BJ (cell line): Measurements from ENCODE around the gene CHKA. TPM values are rescaled to one million over a fixed set of nuclear protein-coding genes. Genes with fewer than 3 reads are reported as not detected.

Experiments
- CTCF ChIA-PET: fragments of 350-600 bp; formaldehyde crosslinking; extraction: SDS; loops from one replicate; lab custom pipeline; 2021; ENCODE audit warnings: antibody characterized with exemption, inconsistent platforms; lab: Yijun Ruan, JAX
- POLR2A ChIA-PET: fragments of 300-600 bp; sonication (Branson Sonifier 250); formaldehyde crosslinking; extraction: SDS; loops from one replicate; lab custom pipeline; 2021; ENCODE audit warnings: antibody characterized with exemption; lab: Charles Lee
- DNase-seq: peaks from one replicate; pipeline ENCODE4 v3.0.0-alpha.2; 2011; ENCODE audit warnings: low read depth
- H3K27me3 ChIP-seq: 2 replicates; pipeline ENCODE4 v1.6.0; 2011; ENCODE audit warnings: low read length; ENCODE audit not compliant: control insufficient read depth, insufficient read depth
- H3K36me3 ChIP-seq: 2 replicates; pipeline ENCODE4 v1.5.1; 2011; ENCODE audit warnings: low read length; ENCODE audit not compliant: control insufficient read depth, insufficient read depth
- H3K4me3 ChIP-seq: 2 replicates; pipeline ENCODE4 v1.5.1; 2011; ENCODE audit warnings: low read depth, mild to moderate bottlenecking, control low read depth, low read length
- CTCF ChIP-seq: IDR thresholded peaks from 2 replicates; pipeline ENCODE4 v1.5.1; 2011; ENCODE audit warnings: low read depth, mild to moderate bottlenecking, control low read depth, inconsistent platforms, low read length, moderate library complexity; ENCODE audit not compliant: insufficient read depth
- polyA plus RNA-seq: library from polyadenylated mRNA; depleted of rRNA; stranded (reverse); fragments of >200 nt; gene quantifications from 2 replicates; pipeline ENCODE4 v1.2.3, GENCODE V29; 2011

The CHKA gene
- polyA plus RNA-seq, 1 experiment = 5.9 TPM

GRCh38 chr11:68122936-68123539 lies 1.9 kb upstream of the CHKA start:
- Histone ChIP-seq H3K36me3 (no peaks in the 10 kb centered on the region; the same call in 1 of the 2 replicates), H3K27me3 (no peaks in the 10 kb centered on the region), H3K4me3 (no peak overlapping the region)
- TF ChIP-seq CTCF = no peak
- POLR2A ChIA-PET = no interaction called here
- CTCF ChIA-PET = no interaction called here
- no peak for DNase-seq

GRCh38 chr11:68120273-68121066 lies 718 bp downstream of the CHKA start:
- Histone ChIP-seq H3K27me3 (no peaks in the 10 kb centered on the region), H3K36me3 (no peaks in the 10 kb centered on the region; the same call in 1 of the 2 replicates), H3K4me3 (peak overlapping the region; percentile 44)
- TF ChIP-seq CTCF = no peak
- CTCF ChIA-PET = interaction anchor here (1.6 kb wide), 1 partner anchor 89 kb away, joined by 5 read pairs; no protein-coding TSS in a partner anchor
- POLR2A ChIA-PET = no interaction called here
- no peak for DNase-seq

GRCh38 chr11:68118706-68119448 lies 2.3 kb downstream of the CHKA start:
- no peak for DNase-seq
- TF ChIP-seq CTCF = no peak
- no peaks in the 10 kb centered on the region for H3K27me3 ChIP-seq
- H3K4me3 ChIP-seq = no peak overlapping the region
- ChIA-PET POLR2A (no interaction called here), CTCF (interaction anchor here (1.2 to 1.3 kb wide), 2 partner anchors 13 to 78 kb away, joined by 3 to 5 read pairs; no protein-coding TSS in a partner anchor)
- no peaks in the 10 kb centered on the region; the same call in 1 of the 2 replicates for H3K36me3 ChIP-seq

- Histone ChIP-seq H3K4me3 (no peak overlapping the region), H3K36me3 (no peaks in the 10 kb centered on the region; the same call in 1 of the 2 replicates), H3K27me3 (no peaks in the 10 kb centered on the region)
- ChIA-PET CTCF (interaction anchor here (1.1 to 1.5 kb wide), 4 partner anchors 10 to 87 kb away, joined by 3 to 5 read pairs (median 4); no protein-coding TSS in a partner anchor), POLR2A (no interaction called here)
- no peak for DNase-seq
- no peak for TF ChIP-seq CTCF
Measured at GRCh38 chr11:68117853-68118470, 3.2 kb downstream of the CHKA start.
